CD4-positive, alpha-beta memory T cell (primary cell): ENCODE measurements around the gene SESN1. TPM values are rescaled to one million over a fixed set of nuclear protein-coding genes. Genes with fewer than 3 reads are reported as not detected.

ENCODE experiments used
- CTCF ChIA-PET: fragments of 350-600 bp; sonication (Branson Sonifier 250); formaldehyde crosslinking; loops from one replicate; lab custom pipeline; 2021; ENCODE audit warnings: inconsistent platforms; ENCODE audit not compliant: partially characterized antibody; lab: Charles Lee
- POLR2A ChIA-PET: fragments of 350-600 bp; sonication (Branson Sonifier 250); formaldehyde crosslinking; loops from one replicate; lab custom pipeline; 2021; ENCODE audit not compliant: partially characterized antibody; lab: Charles Lee
- DNase-seq, 5 donors: peaks; one replicate each; pipeline versions ENCODE4 v3.0.0 to v3.0.0-alpha.2; 2020 to 2022; ENCODE audit warnings: mixed read lengths in 1 of 5
- H3K27ac ChIP-seq: one replicate; pipeline ENCODE4 v1.7.0; 2013; ENCODE audit warnings: low read depth, low read length
- H3K27me3 ChIP-seq: 2 replicates; pipeline ENCODE4 v1.7.0; 2013; ENCODE audit warnings: mild to moderate bottlenecking, low read length, moderate library complexity; ENCODE audit not compliant: insufficient read depth
- H3K36me3 ChIP-seq: 2 replicates; pipeline ENCODE4 v1.7.0; 2013; ENCODE audit warnings: mild to moderate bottlenecking, low read length, moderate library complexity; ENCODE audit not compliant: insufficient read depth
- H3K4me1 ChIP-seq: 2 replicates; pipeline ENCODE4 v1.7.0; 2013; ENCODE audit warnings: mild to moderate bottlenecking, low read length, moderate library complexity; ENCODE audit not compliant: insufficient read depth
- H3K4me3 ChIP-seq, 2 donors: one replicate each; pipeline ENCODE4 v1.7.0; 2013; ENCODE audit warnings: low read length in 2 of 2, mild to moderate bottlenecking in 1 of 2
- H3K9me3 ChIP-seq, 2 donors: one replicate each; pipeline ENCODE4 v1.7.0; 2013; ENCODE audit warnings: low read length in 2 of 2, control low read depth in 1 of 2; ENCODE audit not compliant: control insufficient read depth in 1 of 2
- H3K27ac Mint-ChIP-seq, 7 donors: one replicate each; pipeline ENCODE4 v1.8.0; 2020 to 2021; ENCODE audit warnings: mixed read lengths in 7 of 7, mild to moderate bottlenecking in 6 of 7, inconsistent platforms in 3 of 7, moderate library complexity in 3 of 7
- H3K27me3 Mint-ChIP-seq, 2 donors: one replicate each; pipeline ENCODE4 v1.8.0; 2020 to 2021; ENCODE audit warnings: mixed read lengths in 2 of 2
- H3K36me3 Mint-ChIP-seq, 2 donors: one replicate each; pipeline ENCODE4 v1.8.0; 2020 to 2021; ENCODE audit warnings: mixed read lengths in 2 of 2, inconsistent platforms in 1 of 2, mild to moderate bottlenecking in 1 of 2
- H3K4me1 Mint-ChIP-seq, 4 donors: one replicate each; pipeline ENCODE4 v1.8.0; 2020 to 2021; ENCODE audit warnings: mixed read lengths in 4 of 4, mild to moderate bottlenecking in 1 of 4
- H3K4me3 Mint-ChIP-seq, 8 donors: one replicate each; pipeline ENCODE4 v1.8.0; 2020 to 2021; ENCODE audit warnings: mixed read lengths in 8 of 8, mild to moderate bottlenecking in 7 of 8, moderate library complexity in 6 of 8, inconsistent platforms in 3 of 8
- H3K9me3 Mint-ChIP-seq, 8 donors: one replicate each; pipeline ENCODE4 v1.8.0; 2020 to 2021; ENCODE audit warnings: mixed read lengths in 8 of 8, mild to moderate bottlenecking in 5 of 8, inconsistent platforms in 3 of 8, moderate library complexity in 1 of 8
- intact Hi-C: fragments of 100-400 bp; cut with micrococcal nuclease; formaldehyde crosslinking; loops from one replicate; pipeline ENCODE4 v1.15.1; 2023
- polyA plus RNA-seq, 2 donors: library from polyadenylated mRNA; unstranded; fragments of 300-500 nt; fragmentation: Illumina TruSeq; gene quantifications; one replicate each; pipeline ENCODE4 v1.2.3, GENCODE V29; 2021
- total RNA-seq, 2 experiments: library from RNA; stranded (reverse); gene quantifications; one replicate each; pipeline ENCODE4 v1.2.3, GENCODE V29; 2021

SESN1 gene
- total and polyA plus RNA-seq, 4 experiments from 2014 or later = 37.0 to 51.7 (median 46.5) TPM

- no peak for DNase-seq
- Histone ChIP-seq H3K27ac (no peak overlapping the region), H3K36me3 (no peaks in the 10 kb centered on the region), H3K4me1 (peaks cover 38% of the 10 kb centered on the region), H3K27me3 (no peaks in the 10 kb centered on the region), H3K4me3 (peak overlapping the region; percentile 74 to 80), H3K9me3 (no peaks in the 10 kb centered on the region)
- intact Hi-C loops = loop anchor here (5.0 to 10.0 kb wide), 4 partner anchors 831 to 1859 kb away; partner anchors contain the start of genes GTF3C6, SEC63 and SNX3
- H3K9me3 Mint-ChIP-seq = no peaks in the 10 kb centered on the region
- no peaks in the 10 kb centered on the region for H3K27me3 Mint-ChIP-seq
- peak overlapping the region; percentile 90 to 97 (median 95) for H3K4me3 Mint-ChIP-seq
- peaks cover 29 to 50% (median 38%) of the 10 kb centered on the region in 4 donors for H3K4me1 Mint-ChIP-seq
- CTCF ChIA-PET = interaction anchor here (2.2 kb wide), 1 partner anchor 17 kb away, joined by 10 read pairs; no protein-coding TSS in a partner anchor
- peaks cover 0 to 10% of the 10 kb centered on the region in 2 donors for H3K36me3 Mint-ChIP-seq
- POLR2A ChIA-PET = interaction anchor here (0.9 to 3.3 kb wide), 8 partner anchors 86 to 1779 kb away, joined by 3 to 84 read pairs (median 12); partner anchors contain the start of genes ARMC2, CD164, FOXO3 and PDSS2
- H3K27ac Mint-ChIP-seq = peak overlapping the region in 6 of 7 donors; percentile 54 to 100 (median 99)
These were observed 1.6 kb upstream of the SESN1 start for GRCh38 chr6:109096208-109096607.

- peak overlapping the region; percentile 97 to 100 (median 99) for H3K27ac Mint-ChIP-seq
- H3K36me3 Mint-ChIP-seq = peaks cover 0 to 10% of the 10 kb centered on the region in 2 donors
- H3K4me1 Mint-ChIP-seq = peaks cover 32 to 54% (median 40%) of the 10 kb centered on the region in 4 donors
- no peaks in the 10 kb centered on the region for H3K27me3 Mint-ChIP-seq
- CTCF ChIA-PET = interaction anchor here (2.2 kb wide), 1 partner anchor 16 kb away, joined by 10 read pairs; no protein-coding TSS in a partner anchor
- Histone ChIP-seq H3K36me3 (no peaks in the 10 kb centered on the region), H3K27ac (peak overlapping the region; percentile 97), H3K27me3 (no peaks in the 10 kb centered on the region), H3K4me1 (peaks cover 42% of the 10 kb centered on the region), H3K4me3 (peak overlapping the region; percentile 74 to 80), H3K9me3 (no peaks in the 10 kb centered on the region)
- no peaks in the 10 kb centered on the region for H3K9me3 Mint-ChIP-seq
- POLR2A ChIA-PET = interaction anchor here (0.7 to 3.3 kb wide), 13 partner anchors 19 to 1779 kb away, joined by 3 to 84 read pairs (median 10); partner anchors contain the start of genes ARMC2, CD164, FOXO3 and PDSS2
- intact Hi-C loops = loop anchor here (1.0 to 10.0 kb wide), 15 partner anchors 8 to 1859 kb away; partner anchors contain the start of genes AK9, ARMC2, CD164 and CDC40
- H3K4me3 Mint-ChIP-seq = peak overlapping the region; percentile 90 to 97 (median 95)
- no peak for DNase-seq
These were observed 1.1 kb upstream of the SESN1 start for GRCh38 chr6:109095835-109096084.

GRCh38 chr6:109095036-109095834 is 589 bp upstream of the SESN1 start, which contains the start of gene CEP57L1:
TSS of gene CEP57L1 (plus strand) at chr6:109095507. CDS start at chr6:109145222, 49,715 bp downstream.
- intact Hi-C loops = loop anchor here (1.0 to 10.0 kb wide), 15 partner anchors 8 to 1860 kb away; partner anchors contain the start of genes AK9, ARMC2, CD164 and CDC40
- H3K36me3 ChIP-seq = no peaks in the 10 kb centered on the region
- H3K4me3 ChIP-seq = peak within 1 kb of the TSS; percentile 74 to 80
- DNase-seq = peak; percentile 94 to 97 (median 95)
- Mint-ChIP-seq H3K4me3 (peak within 1 kb of the TSS; percentile 90 to 97 (median 95)), H3K9me3 (no peaks in the 10 kb centered on the region), H3K36me3 (peaks cover 0 to 10% of the 10 kb centered on the region in 2 donors), H3K27me3 (no peaks in the 10 kb centered on the region), H3K4me1 (peaks cover 36 to 60% (median 44%) of the 10 kb centered on the region in 4 donors), H3K27ac (peak within 1 kb of the TSS; percentile 97 to 100 (median 99))
- peaks cover 44% of the 10 kb centered on the region for H3K4me1 ChIP-seq
- no peaks in the 10 kb centered on the region for H3K27me3 ChIP-seq
- H3K27ac ChIP-seq = peak within 1 kb of the TSS; percentile 97
- no peaks in the 10 kb centered on the region for H3K9me3 ChIP-seq
- POLR2A ChIA-PET = interaction anchor here (0.6 to 3.3 kb wide), 27 partner anchors 10 to 1863 kb away, joined by 3 to 84 read pairs (median 5); partner anchors contain the start of genes AK9, ARMC2, CD164 and FOXO3
- CTCF ChIA-PET = interaction anchor here (0.9 to 2.2 kb wide), 6 partner anchors 10 to 289 kb away, joined by 3 to 10 read pairs (median 3); partner anchors contain the start of gene CD164

DNA sequence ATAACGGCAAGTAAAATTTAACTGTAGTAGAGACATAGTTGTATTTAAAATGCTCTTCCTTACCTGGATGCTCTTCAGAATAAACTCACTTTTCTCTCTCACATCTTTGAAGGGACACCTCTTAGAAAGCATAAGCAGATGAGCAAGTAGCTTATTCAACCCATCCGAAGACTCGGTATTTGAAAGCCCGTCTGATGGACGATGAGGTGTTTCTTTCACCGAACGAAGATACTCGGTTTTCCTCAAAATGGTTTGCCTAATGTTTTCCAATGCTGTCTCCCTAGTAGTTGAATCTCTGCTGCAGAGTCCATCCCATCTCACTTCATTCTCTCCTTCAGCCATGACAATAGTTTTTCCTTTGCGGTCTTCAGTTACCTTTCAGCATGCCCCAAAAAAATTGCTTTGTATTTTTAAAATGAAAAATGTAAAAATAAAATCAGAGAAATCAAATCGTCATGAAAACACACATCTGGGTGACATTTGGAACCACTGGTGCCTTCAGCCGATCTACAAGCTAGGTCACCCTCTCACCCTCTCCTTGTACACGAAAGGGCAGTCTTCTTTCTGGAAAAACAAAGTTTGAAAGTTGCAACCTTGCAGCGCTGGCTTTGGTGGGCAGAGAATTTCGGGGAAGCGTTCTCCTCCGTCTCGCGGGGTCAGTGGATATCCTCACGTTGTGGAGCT is 772 bp downstream of the SESN1 start:
- peaks cover 0 to 10% of the 10 kb centered on the region in 2 donors for H3K36me3 Mint-ChIP-seq
- no peaks in the 10 kb centered on the region for H3K9me3 Mint-ChIP-seq
- Histone ChIP-seq H3K9me3 (no peaks in the 10 kb centered on the region), H3K36me3 (no peaks in the 10 kb centered on the region), H3K27ac (peak overlapping the region; percentile 97), H3K4me1 (peaks cover 49% of the 10 kb centered on the region), H3K4me3 (peak overlapping the region; percentile 45 to 80), H3K27me3 (no peaks in the 10 kb centered on the region)
- H3K27ac Mint-ChIP-seq = peak overlapping the region; percentile 93 to 97 (median 94)
- intact Hi-C loops = loop anchor here (2.0 to 10.0 kb wide), 5 partner anchors 347 to 1861 kb away; partner anchors contain the start of genes CDK19, GTF3C6, PPIL6 and SMPD2
- DNase-seq = peak in 1 of 5 donors; percentile 7
- CTCF ChIA-PET = interaction anchor here (0.9 to 2.2 kb wide), 8 partner anchors 9 to 551 kb away, joined by 3 to 10 read pairs (median 3); no protein-coding TSS in a partner anchor
- POLR2A ChIA-PET = interaction anchor here (0.6 to 3.3 kb wide), 26 partner anchors 9 to 1721 kb away, joined by 3 to 84 read pairs (median 6); partner anchors contain the start of genes AK9, ARMC2, CD164 and CDK19
- peak overlapping the region; percentile 90 to 96 (median 94) for H3K4me3 Mint-ChIP-seq
- H3K4me1 Mint-ChIP-seq = peaks cover 41 to 68% (median 53%) of the 10 kb centered on the region in 4 donors
- H3K27me3 Mint-ChIP-seq = no peaks in the 10 kb centered on the region

DNA sequence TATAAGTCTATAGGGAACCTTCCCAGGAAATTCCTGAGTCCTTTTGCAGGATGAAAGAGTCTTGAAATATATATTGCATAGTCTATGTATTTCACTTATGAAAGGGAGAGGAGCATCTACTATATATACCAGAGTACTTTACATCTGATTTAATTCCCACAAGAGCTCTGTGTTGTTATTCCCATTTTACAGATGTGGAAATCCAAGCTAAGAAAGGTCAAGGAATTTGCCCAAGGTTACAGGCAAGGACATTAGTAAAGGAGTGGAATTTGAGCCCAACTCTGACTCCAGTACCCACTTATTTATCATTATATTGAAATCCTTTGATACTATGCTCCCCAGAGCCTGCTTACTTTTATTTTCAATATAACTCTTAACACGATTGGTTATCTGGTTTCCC is 2.6 kb downstream of the SESN1 start:
- Histone ChIP-seq H3K9me3 (no peaks in the 10 kb centered on the region), H3K36me3 (no peaks in the 10 kb centered on the region), H3K27me3 (no peaks in the 10 kb centered on the region), H3K4me3 (peak overlapping the region in 1 of 2 donors; percentile 6), H3K4me1 (peaks cover 49% of the 10 kb centered on the region), H3K27ac (no peak overlapping the region)
- peaks cover 3 to 12% of the 10 kb centered on the region in 2 donors for H3K36me3 Mint-ChIP-seq
- CTCF ChIA-PET = interaction anchor here (2.0 kb wide), 1 partner anchor 19 kb away, joined by 8 read pairs; no protein-coding TSS in a partner anchor
- H3K9me3 Mint-ChIP-seq = no peaks in the 10 kb centered on the region
- POLR2A ChIA-PET = no interaction called here
- H3K4me3 Mint-ChIP-seq = peak overlapping the region; percentile 15 to 85 (median 53)
- intact Hi-C loops = loop anchor here (10.0 kb wide), 3 partner anchors 827 to 1863 kb away; partner anchors contain the start of genes GTF3C6 and SNX3
- no peak for DNase-seq
- H3K4me1 Mint-ChIP-seq = peaks cover 42 to 68% (median 55%) of the 10 kb centered on the region in 4 donors
- peak overlapping the region in 5 of 7 donors; percentile 19 to 84 (median 55) for H3K27ac Mint-ChIP-seq
- no peaks in the 10 kb centered on the region for H3K27me3 Mint-ChIP-seq

DNA sequence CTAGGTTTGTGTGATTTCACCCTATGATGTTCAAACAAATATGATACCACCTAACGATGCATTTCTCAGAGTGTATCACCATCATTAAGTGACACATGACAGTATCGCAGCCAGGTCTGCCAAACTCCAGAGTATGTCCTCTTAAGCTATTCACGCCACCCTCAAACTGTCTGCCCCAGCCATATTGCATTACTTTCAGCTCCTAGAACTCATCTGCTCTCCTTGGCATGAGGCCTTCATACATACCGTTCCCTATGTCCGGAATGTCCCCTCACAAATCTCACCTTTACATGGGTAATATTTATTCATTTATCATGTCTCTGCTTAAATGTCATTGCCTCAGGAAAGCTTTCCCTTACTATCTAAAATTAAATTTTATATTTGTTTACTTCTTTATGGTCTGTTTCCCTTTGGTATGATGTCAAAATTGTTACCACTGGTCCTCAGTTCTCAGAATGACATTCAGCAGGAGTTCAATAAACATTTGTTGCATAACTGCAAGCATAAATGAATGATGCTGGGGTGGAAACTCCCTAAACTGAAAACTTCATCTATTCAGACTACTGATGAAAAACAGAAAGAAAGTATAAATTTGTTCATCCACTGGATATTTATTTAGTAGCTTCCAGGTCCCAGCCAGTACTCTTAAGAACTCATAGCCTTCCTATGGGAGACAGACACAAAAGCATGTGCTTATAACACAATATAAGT is 3.2 kb downstream of the SESN1 start:
- peak overlapping the region in 1 of 2 donors; percentile 6 for H3K4me3 ChIP-seq
- H3K27ac Mint-ChIP-seq = peak overlapping the region in 5 of 7 donors; percentile 19 to 89 (median 58)
- H3K9me3 Mint-ChIP-seq = no peaks in the 10 kb centered on the region
- peaks cover 41 to 63% (median 54%) of the 10 kb centered on the region in 4 donors for H3K4me1 Mint-ChIP-seq
- H3K4me3 Mint-ChIP-seq = peak overlapping the region in 6 of 8 donors; percentile 39 to 85 (median 57)
- no peaks in the 10 kb centered on the region for H3K27me3 Mint-ChIP-seq
- H3K27ac ChIP-seq = no peak overlapping the region
- no peaks in the 10 kb centered on the region for H3K27me3 ChIP-seq
- POLR2A ChIA-PET = no interaction called here
- CTCF ChIA-PET = interaction anchor here (2.0 kb wide), 1 partner anchor 18 kb away, joined by 8 read pairs; no protein-coding TSS in a partner anchor
- no peaks in the 10 kb centered on the region for H3K36me3 ChIP-seq
- H3K9me3 ChIP-seq = no peaks in the 10 kb centered on the region
- peaks cover 4 to 12% of the 10 kb centered on the region in 2 donors for H3K36me3 Mint-ChIP-seq
- DNase-seq = peak in 2 of 5 donors; percentile 5 to 29
- H3K4me1 ChIP-seq = peaks cover 48% of the 10 kb centered on the region
- intact Hi-C loops = loop anchor here (10.0 kb wide), 3 partner anchors 827 to 1863 kb away; partner anchors contain the start of genes GTF3C6 and SNX3
